Activated CD4-positive, CD25-positive, alpha-beta regulatory T cell treated with anti-CD3 and anti-CD28 coated beads, Interleukin-2, amount 50 U/mL, for 24 hours (primary cell): ENCODE results near the gene TPST2.

Experiments
- ATAC-seq, 2 donors: fragments of 150-1000 bp; cut with Tn5 transposase; one replicate each; pipeline ENCODE4 v1.10.0; 2021; ENCODE audit warnings: mild to moderate bottlenecking in 1 of 2, moderate library complexity in 1 of 2

The TPST2 gene

DNA sequence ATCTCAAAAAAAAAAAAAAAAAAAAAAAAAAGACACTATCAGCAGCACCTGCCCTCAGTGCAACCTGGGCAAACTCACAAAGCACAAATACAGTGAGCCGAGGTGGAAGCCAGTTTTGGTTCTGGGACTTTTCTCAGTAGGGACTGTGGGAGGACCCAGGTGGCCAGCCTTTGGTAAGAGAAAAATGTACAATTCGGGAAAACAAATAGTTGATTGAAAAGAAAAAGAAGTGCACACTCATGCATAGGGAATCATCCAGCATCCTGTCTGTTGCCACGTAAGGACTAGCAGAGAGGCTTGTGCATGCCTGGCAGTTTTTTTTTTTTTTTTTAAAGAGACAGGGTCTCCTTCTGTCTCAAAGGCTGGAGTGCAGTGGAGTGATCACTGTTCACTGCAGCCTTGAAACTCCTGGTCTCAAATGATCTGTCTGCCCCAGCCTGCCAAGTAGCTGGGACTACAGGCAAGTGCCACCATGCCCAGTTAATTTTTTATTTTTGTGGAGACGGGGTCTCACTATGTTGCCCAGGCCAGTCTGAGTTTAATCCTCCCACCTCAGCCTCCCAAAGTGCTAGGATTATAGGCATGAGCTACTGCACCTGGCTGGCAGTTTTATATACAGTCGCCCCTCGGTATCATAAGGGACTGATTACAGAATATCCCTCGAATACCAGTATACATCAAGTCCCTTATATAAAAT lies 36.7 kb downstream of the TPST2 start:
- ATAC-seq, result no peak

DNA sequence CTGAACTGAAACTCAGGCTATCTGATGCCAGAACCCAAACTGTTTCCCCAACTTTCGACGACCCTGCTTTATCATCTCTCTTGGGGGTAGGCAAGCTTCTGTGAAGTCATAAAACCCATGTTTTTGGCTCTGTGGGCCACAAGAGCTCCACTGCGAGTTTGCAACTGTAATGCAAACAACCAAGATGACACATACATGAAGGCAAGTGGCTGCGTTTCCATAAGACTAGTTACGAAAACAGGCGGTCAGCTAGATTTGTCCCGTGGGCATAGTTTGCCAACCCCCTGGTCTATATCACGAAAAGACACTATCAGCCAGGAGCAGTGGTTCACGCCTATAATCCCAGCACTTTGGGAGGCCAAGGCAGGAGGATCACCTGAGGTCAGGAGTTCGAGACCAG lies 37.5 kb downstream of the TPST2 start:
- no peak for ATAC-seq

- ATAC-seq, result no peak
Observed at GRCh38 chr22:26551568-26551967, 38.4 kb downstream of the TPST2 start.

DNA sequence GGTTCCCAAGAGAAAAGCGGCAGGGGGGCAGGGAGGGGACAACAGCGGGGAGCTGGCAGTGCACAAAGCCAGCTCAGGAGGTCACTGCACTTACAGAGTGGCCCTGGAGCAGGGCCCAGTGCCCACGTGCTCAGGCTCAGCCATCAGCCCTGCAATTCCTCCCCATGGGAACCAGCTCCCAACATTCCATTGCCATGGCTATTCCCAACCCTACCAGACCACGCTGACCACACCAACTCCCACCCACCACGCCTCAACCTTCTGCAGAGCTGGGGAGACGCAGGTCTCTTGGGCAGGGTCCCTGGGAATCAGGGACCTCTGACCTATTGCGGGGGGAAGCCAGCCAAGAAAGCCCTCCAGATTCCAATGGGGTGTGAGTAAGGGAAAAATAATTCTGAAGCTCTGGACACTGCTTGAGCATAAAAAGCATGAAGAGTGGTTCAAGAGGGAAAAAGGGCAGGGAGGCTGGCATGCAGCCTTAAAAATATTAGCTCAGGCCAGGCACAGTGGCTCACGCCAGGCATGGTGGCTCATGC lies 39.4 kb downstream of the TPST2 start:
- no peak for ATAC-seq

DNA sequence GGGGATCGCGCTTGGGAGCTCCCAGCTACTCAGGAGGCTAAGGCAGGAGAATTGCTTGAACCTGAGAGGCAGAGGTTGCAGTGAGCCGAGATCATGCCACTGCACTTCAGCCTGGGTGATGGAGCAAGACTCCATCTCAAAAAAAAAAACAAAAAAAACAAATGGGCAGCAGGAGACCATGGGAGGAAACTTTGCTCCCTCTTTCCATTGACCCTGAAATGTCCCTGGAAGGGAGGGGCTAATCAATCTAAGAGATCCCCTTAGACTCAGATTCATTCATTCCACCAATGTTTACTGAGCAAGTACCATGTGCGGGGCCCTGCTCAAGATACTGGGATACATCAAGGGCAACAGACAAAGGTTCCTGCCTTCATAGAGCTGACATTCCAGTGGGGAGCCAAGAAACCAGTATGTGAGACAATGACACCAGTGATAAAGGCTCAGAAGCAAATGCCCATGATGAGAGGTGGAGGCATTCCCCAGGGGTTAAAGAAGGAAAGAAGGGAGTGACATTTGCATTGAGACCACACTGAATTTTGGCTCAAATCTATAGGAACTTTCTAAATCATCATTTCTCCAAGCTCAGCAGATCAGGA lies 39.9 kb downstream of the TPST2 start:
- no peak for ATAC-seq

DNA sequence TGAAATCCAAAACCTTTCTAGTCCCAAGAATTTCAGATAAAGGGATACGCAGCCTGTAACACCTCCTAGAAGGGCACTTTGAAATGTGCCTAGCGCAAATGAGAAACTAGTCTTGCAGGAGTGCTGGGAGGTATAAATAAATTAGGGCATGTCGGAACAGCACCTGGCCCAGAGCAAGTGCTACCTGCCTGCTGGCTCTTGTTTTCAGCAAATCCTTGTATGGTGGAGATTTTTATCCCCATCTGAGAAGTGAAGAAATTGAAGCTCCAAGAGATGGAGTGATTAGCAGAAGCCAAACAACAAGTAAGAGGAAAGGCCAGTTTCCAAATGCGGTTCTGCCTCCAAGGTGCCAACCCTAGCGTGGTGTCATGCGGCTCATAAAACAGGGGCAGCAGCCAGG lies 40.9 kb downstream of the TPST2 start:
- ATAC-seq, result no peak

DNA sequence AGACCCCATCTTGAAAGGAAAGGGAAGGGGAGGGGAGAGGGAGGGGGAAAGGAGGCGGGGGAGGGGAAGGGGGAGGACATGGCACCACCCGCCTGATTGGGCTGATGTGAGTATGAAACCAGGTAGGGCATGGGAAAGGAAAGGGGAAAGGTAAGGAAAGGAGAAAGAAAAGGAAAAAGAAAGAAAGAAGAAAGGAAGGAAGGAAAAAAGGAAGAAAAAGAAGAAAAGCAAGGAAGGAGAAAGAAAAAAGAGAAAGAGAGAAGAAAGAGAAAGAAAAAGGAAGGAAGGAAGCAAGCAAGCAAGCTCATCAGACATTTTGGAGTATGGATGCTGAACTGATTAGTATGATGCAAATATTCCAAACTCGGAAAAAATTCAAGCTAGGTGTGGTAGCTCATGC lies 41.6 kb downstream of the TPST2 start:
- ATAC-seq, result no peak

DNA sequence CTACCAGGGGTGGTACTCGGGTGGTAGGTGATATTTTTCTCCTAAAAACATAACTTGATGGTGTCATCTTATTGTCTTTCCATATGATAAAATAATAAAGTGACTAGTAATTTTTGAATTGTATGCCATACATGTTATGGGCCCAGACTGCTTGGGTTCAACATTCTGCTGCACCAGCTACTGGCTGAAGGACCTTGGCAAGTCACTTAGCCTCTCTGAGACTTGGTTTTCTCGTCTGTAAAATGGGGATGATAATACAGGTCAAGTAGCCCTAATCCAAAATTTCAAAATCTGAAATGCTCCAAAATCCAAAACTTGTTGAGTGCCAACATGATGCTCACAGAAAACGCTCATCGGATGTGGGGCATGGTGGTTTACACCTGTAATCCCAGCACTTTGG lies 42.1 kb downstream of the TPST2 start:
- ATAC-seq, result no peak

- ATAC-seq, result peak; percentile 84 to 85
Observed at GRCh38 chr22:26547426-26547825, 42.5 kb downstream of the TPST2 start.

- ATAC-seq, result no peak
Observed at GRCh38 chr22:26546282-26546681, 43.6 kb downstream of the TPST2 start.

GRCh38 chr22:26545827-26546226 lies 44.1 kb downstream of the TPST2 start:
- no peak for ATAC-seq

- ATAC-seq, result no peak
Observed at GRCh38 chr22:26545385-26545784, 44.5 kb downstream of the TPST2 start.

DNA sequence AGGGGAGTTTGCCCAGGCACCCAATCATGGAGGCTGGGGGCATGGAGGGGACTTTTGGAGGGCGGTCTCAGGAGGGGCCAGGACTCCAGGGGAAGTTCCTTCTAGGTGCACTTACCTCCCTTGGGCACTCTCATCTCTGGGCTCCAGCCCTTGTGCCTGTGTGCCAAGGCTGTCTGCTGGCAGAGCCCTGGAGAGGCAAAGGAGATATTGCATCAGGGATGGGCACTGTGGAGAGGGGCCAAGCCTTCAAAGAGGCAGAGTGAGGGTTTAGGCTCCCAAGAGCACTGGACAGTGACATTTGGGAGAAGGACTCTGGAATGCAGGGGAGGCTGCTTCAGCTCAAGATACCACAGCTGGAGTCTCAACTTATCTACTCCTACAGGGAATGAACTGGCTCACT lies 45.4 kb downstream of the TPST2 start:
- ATAC-seq, result no peak

- ATAC-seq, result no peak
Observed at GRCh38 chr22:26542831-26543230, 47.1 kb downstream of the TPST2 start.

DNA sequence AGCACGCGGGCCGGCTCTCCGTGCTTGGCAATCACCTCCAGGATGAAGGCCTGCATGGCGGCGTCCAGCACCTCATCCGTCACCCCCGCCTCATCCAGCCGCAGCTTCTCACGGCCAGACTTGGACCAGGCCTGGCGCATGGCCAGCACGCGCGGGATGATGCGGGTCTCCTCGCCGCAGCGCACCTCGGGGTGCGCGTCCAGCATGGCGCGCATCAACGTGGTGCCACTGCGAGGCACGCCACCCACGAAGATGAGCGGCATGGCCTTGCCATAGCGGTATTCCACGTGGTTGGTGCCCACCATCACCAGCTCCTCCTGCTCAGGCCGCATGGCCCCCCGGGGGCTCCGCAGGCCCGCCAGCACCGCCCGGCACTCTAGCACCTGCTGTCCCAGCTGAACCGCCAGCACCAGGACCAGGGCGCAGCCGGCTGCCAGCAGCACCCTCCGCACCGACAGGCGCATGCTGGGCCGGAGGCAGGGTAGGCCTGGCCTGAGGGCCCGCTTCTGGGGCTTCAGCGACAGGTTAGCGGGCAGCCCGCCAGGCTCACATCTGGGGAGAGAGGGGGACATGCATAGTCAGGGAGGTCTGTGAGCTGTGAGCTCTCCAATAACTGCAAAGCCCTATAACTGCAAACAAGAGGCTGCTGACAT lies 48.6 kb downstream of the TPST2 start:
- ATAC-seq, result no peak

DNA sequence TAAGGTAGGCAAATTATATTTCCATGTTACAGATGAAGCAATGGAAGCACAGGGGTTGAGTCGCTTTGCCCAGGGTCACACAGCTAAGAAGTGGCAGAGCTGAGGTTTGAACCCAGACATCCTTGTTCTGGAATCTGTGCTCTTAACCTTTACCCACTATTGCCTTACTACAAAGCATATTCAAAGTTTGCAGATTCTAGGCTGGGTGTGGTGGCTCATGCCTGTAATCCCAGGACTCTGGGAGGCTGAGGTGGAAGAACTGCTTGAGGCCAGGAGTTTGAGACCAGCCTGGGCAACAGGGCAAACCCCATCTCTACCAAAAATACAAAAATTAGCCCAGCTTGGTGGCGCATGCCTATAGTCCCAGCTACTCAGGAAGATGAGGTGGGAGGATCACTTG lies 49.8 kb downstream of the TPST2 start:
- no peak for ATAC-seq

GRCh38 chr22:26536762-26537134 lies 53.2 kb downstream of the TPST2 start:
- ATAC-seq, result no peak

- no peak for ATAC-seq
Observed at GRCh38 chr22:26536056-26536761, 53.7 kb downstream of the TPST2 start.

GRCh38 chr22:26535603-26535908 lies 54.4 kb downstream of the TPST2 start:
- ATAC-seq, result no peak

- ATAC-seq, result peak in 1 of 2 donors; percentile 38
Observed at GRCh38 chr22:26534874-26535602, 54.9 kb downstream of the TPST2 start.

- no peak for ATAC-seq
Observed at GRCh38 chr22:26534171-26534855, 55.6 kb downstream of the TPST2 start.

DNA sequence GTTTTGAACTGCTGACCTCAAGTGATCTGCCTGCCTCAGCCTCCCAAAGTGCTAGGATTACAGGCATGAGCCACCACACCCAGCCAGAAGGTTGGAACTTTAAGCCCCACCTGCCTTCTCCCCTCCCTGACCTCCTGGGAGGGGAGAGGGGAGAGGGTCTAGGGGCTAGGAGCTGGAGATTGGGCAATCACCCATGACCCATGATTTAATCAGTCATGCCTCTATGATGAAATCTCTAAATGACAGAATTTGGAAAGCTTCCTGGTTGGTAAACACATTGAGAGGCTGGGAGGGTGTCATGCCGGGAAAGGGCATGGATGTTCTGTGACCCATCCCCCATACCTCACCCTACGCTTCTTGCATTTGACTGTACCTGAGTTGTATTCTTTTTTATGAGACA lies 60.6 kb downstream of the TPST2 start:
- no peak for ATAC-seq
